Endothelial cell of umbilical vein (primary cell): Measurements from ENCODE around the gene SH3RF1. TPM values are rescaled to one million over a fixed set of nuclear protein-coding genes. Genes with fewer than 3 reads are reported as not detected.

Experiments
- BruUV-seq: library from RNA; stranded (reverse); fragments of 400-500 nt; replicated peaks from 2 replicates; lab custom pipeline; 2021; lab: Mats Ljungman, UMichigan
- CTCF ChIA-PET: fragments of 300-600, 350-600 bp; sonication (Branson Sonifier 250); formaldehyde crosslinking; loops from one replicate; lab custom pipeline; 2021; ENCODE audit warnings: antibody characterized with exemption, inconsistent platforms; lab: Charles Lee
- POLR2A ChIA-PET: fragments of 300-600, 350-600 bp; sonication (Branson Sonifier 250); formaldehyde crosslinking; loops from one replicate; lab custom pipeline; 2021; ENCODE audit warnings: antibody characterized with exemption, inconsistent platforms; lab: Charles Lee
- DNase-seq: peaks from one replicate; pipeline ENCODE4 v3.0.0-alpha.2; 2011; ENCODE audit warnings: low read depth, low spot score
- FAIRE-seq: peaks from 2 replicates; lab custom pipeline; 2011; peaks lifted over from hg19 to GRCh38; lab: Jason Lieb, UNC
- H2AFZ ChIP-seq: 2 replicates; pipeline ENCODE4 v1.6.0; 2012; ENCODE audit warnings: low read depth, low read length, control low read depth, inconsistent platforms
- H3K27ac ChIP-seq: 2 replicates; pipeline ENCODE4 v1.5.1; 2011; ENCODE audit warnings: low read depth, mild to moderate bottlenecking, control low read depth, low read length, moderate library complexity; ENCODE audit not compliant: insufficient read depth
- H3K27me3 ChIP-seq, 2 experiments: 2 replicates each; pipeline versions ENCODE4 v1.6.0 to v1.6.1; 2011; ENCODE audit warnings: low read length in 2 of 2, mixed read lengths in 1 of 2; ENCODE audit not compliant: control insufficient read depth in 2 of 2, insufficient read depth in 2 of 2
- H3K36me3 ChIP-seq, 2 experiments: 2 replicates in 1 of 2; 3 replicates in 1 of 2; pipeline ENCODE4 v1.5.1; 2011; ENCODE audit warnings: low read length in 2 of 2, mild to moderate bottlenecking in 1 of 2, moderate library complexity in 1 of 2; ENCODE audit not compliant: control insufficient read depth in 2 of 2, insufficient read depth in 2 of 2; ENCODE audit errors: extremely low read depth in 1 of 2
- H3K4me1 ChIP-seq: 3 replicates; pipeline ENCODE4 v1.5.1; 2011; ENCODE audit warnings: mild to moderate bottlenecking, low read length; ENCODE audit not compliant: control insufficient read depth, insufficient read depth; ENCODE audit errors: extremely low read depth
- H3K4me2 ChIP-seq: 2 replicates; pipeline ENCODE4 v1.6.1; 2011; ENCODE audit warnings: low read length, control low read depth, mixed read lengths; ENCODE audit not compliant: insufficient read depth
- H3K4me3 ChIP-seq, 3 experiments: fragments of 200-600 bp in 1 of 3; sonication (generic), shearing (Covaris generic) in 1 of 3; replicated peaks in 1 of 3; 2 replicates each; pipeline ENCODE4 v1.5.1; 2011 to 2016; ENCODE audit warnings: control low read depth in 3 of 3, low read length in 3 of 3, mild to moderate bottlenecking in 2 of 3, inconsistent platforms in 1 of 3, low read depth in 1 of 3, moderate library complexity in 1 of 3; ENCODE audit not compliant: insufficient read depth in 1 of 3
- H3K79me2 ChIP-seq: 2 replicates; pipeline ENCODE4 v1.6.0; 2012; ENCODE audit warnings: low read length, inconsistent platforms; ENCODE audit not compliant: control insufficient read depth, insufficient read depth
- H3K9ac ChIP-seq: replicated peaks from 2 replicates; pipeline ENCODE3; 2011; ENCODE audit warnings: low read length, control low read depth; ENCODE audit not compliant: insufficient read depth; ENCODE audit errors: extremely low read depth
- H3K9me1 ChIP-seq: replicated peaks from 3 replicates; pipeline ENCODE4 v1.6.0; 2011; ENCODE audit warnings: mild to moderate bottlenecking, low read length; ENCODE audit not compliant: control insufficient read depth, insufficient read depth; ENCODE audit errors: extremely low read depth
- H3K9me3 ChIP-seq: replicated peaks from 2 replicates; pipeline ENCODE4 v1.5.1; 2012; ENCODE audit warnings: low read length, inconsistent platforms; ENCODE audit not compliant: control insufficient read depth, insufficient read depth
- H4K20me1 ChIP-seq: replicated peaks from 2 replicates; pipeline ENCODE3; 2011; ENCODE audit warnings: mild to moderate bottlenecking, low read length; ENCODE audit not compliant: control insufficient read depth, insufficient read depth; ENCODE audit errors: extremely low read depth
- EZH2 ChIP-seq: IDR thresholded peaks from 2 replicates; pipeline ENCODE4 v1.6.1; 2012; ENCODE audit warnings: borderline replicate concordance, low read depth, mild to moderate bottlenecking, moderate library complexity, low read length, inconsistent platforms; ENCODE audit not compliant: severe bottlenecking
- FOS ChIP-seq: IDR thresholded peaks from 2 replicates; pipeline ENCODE4 v1.6.1; 2011; ENCODE audit warnings: mild to moderate bottlenecking, low read length, moderate library complexity, borderline replicate concordance; ENCODE audit not compliant: insufficient read depth
- GATA2 ChIP-seq: IDR thresholded peaks from 2 replicates; pipeline ENCODE4 v1.7.0; 2011; ENCODE audit warnings: low read depth, mild to moderate bottlenecking, moderate library complexity, mixed read lengths, low read length; ENCODE audit not compliant: insufficient read length, insufficient read depth
- JUN ChIP-seq: IDR thresholded peaks from 2 replicates; pipeline ENCODE4 v1.6.1; 2011; ENCODE audit warnings: borderline replicate concordance, low read depth; ENCODE audit not compliant: insufficient read length, insufficient read depth
- MAX ChIP-seq: IDR thresholded peaks from 2 replicates; pipeline ENCODE4 v1.6.1; 2011; ENCODE audit not compliant: insufficient read depth, insufficient read length
- MYC ChIP-seq: IDR thresholded peaks from one replicate; pipeline ENCODE4 v1.6.1; 2011; ENCODE audit warnings: mild to moderate bottlenecking, low read depth, low read length
- POLR2A ChIP-seq: IDR thresholded peaks from 2 replicates; pipeline ENCODE4 v1.6.1; 2012; ENCODE audit warnings: low read depth, mild to moderate bottlenecking, control low read depth, low read length
- POLR2AphosphoS5 ChIP-seq: IDR thresholded peaks from 2 replicates; pipeline ENCODE4 v1.6.1; 2012; ENCODE audit warnings: low read depth, mild to moderate bottlenecking, control low read depth, low read length, moderate library complexity; ENCODE audit not compliant: insufficient read depth
- dilution Hi-C: fragments of 300-500 bp; cut with MboI; formaldehyde crosslinking; loops from one replicate; pipeline ENCODE4 v1.15.0; 2019; ENCODE audit warnings: low sequenced_read_pairs; ENCODE audit not compliant: extremely low pct_ligation_motif_present
- intact Hi-C: fragments of 100-400 bp; cut with micrococcal nuclease; formaldehyde crosslinking; loops from one replicate; pipeline ENCODE4 v1.10.0; 2022
- polyA plus RNA-seq, 4 experiments: library from polyadenylated mRNA; depleted of rRNA in 3 of 4; stranded (reverse) in 3 of 4; unstranded in 1 of 4; fragments of >200 nt; gene quantifications; 2 replicates each; pipeline versions ENCODE4 v1.2.1 to v1.2.3, GENCODE V29; 2011 to 2012; ENCODE audit warnings: missing spikeins in 1 of 4
- total RNA-seq: library from RNA; stranded (reverse); gene quantifications from 2 replicates; pipeline ENCODE4 v1.2.3, GENCODE V29; 2021
- TF ChIP-seq, protein P1 (sequence below), 2 donors: IDR thresholded peaks; 1 replicate in 1 of 2; 2 replicates in 1 of 2; pipeline ENCODE4 v1.5.1; 2011; ENCODE audit warnings: low read length in 2 of 2, mild to moderate bottlenecking in 2 of 2, moderate library complexity in 2 of 2, control low read depth in 1 of 2, inconsistent platforms in 1 of 2, low read depth in 1 of 2; ENCODE audit not compliant: insufficient read depth in 1 of 2; ENCODE audit errors: extremely low read depth in 1 of 2

SH3RF1 gene
- total and polyA plus RNA-seq, 2 donors (not counting 3 experiments of a cell fraction or from before 2014, with no cell fraction given) = 16.2 to 24.9 TPM

- no TSS peak for BruUV-seq
- FAIRE-seq (no peak), DNase-seq (no peak)
- Histone ChIP-seq H3K9ac (no peak overlapping the region), H3K79me2 (peaks cover 6% of the 10 kb centered on the region), H3K36me3 (peaks cover 10 to 15% of the 10 kb centered on the region in 2 experiments), H3K4me2 (no peak overlapping the region), H3K27me3 (no peaks in the 10 kb centered on the region), H3K4me3 (no peak overlapping the region), H3K4me1 (peaks cover 32% of the 10 kb centered on the region), H4K20me1 (no peaks in the 10 kb centered on the region), H3K9me3 (no peaks in the 10 kb centered on the region), H3K9me1 (no peaks in the 10 kb centered on the region), H2AFZ (no peak overlapping the region), H3K27ac (peak overlapping the region; percentile 77)
- CTCF ChIA-PET = interaction anchor here (0.7 to 3.1 kb wide), 6 partner anchors 67 to 137 kb away, joined by 3 to 21 read pairs (median 10); partner anchors contain the start of gene CBR4
- intact Hi-C loops (loop anchor here (2.0 to 5.0 kb wide), 5 partner anchors 19 to 195 kb away; no protein-coding TSS in a partner anchor), dilution Hi-C loops (no loop called here)
- POLR2A ChIA-PET = no interaction called here
- TF ChIP-seq FOS (no peak), JUN (peak; percentile 8)
Measured at GRCh38 chr4:169117591-169118081, 153.1 kb downstream of the SH3RF1 start.

- peak overlapping the region; percentile 77 for H3K27ac ChIP-seq
- intact Hi-C loops (loop anchor here (1.0 to 5.0 kb wide), 7 partner anchors 18 to 196 kb away; no protein-coding TSS in a partner anchor), dilution Hi-C loops (no loop called here)
- peak overlapping the region; percentile 76 for H3K4me2 ChIP-seq
- no peaks in the 10 kb centered on the region for H3K27me3 ChIP-seq
- peaks cover 32% of the 10 kb centered on the region for H3K4me1 ChIP-seq
- no peak for FAIRE-seq
- no peak overlapping the region for H3K4me3 ChIP-seq
- no peaks in the 10 kb centered on the region for H3K9me1 ChIP-seq
- H3K9me3 ChIP-seq = no peaks in the 10 kb centered on the region
- H3K9ac ChIP-seq = peak overlapping the region; percentile 17
- TF ChIP-seq FOS (peak; percentile 67), POLR2A (no peak), POLR2AphosphoS5 (no peak), MAX (no peak), GATA2 (no peak), MYC (no peak), JUN (peak; percentile 6), EZH2 (no peak)
- TF ChIP-seq, protein P1, sequence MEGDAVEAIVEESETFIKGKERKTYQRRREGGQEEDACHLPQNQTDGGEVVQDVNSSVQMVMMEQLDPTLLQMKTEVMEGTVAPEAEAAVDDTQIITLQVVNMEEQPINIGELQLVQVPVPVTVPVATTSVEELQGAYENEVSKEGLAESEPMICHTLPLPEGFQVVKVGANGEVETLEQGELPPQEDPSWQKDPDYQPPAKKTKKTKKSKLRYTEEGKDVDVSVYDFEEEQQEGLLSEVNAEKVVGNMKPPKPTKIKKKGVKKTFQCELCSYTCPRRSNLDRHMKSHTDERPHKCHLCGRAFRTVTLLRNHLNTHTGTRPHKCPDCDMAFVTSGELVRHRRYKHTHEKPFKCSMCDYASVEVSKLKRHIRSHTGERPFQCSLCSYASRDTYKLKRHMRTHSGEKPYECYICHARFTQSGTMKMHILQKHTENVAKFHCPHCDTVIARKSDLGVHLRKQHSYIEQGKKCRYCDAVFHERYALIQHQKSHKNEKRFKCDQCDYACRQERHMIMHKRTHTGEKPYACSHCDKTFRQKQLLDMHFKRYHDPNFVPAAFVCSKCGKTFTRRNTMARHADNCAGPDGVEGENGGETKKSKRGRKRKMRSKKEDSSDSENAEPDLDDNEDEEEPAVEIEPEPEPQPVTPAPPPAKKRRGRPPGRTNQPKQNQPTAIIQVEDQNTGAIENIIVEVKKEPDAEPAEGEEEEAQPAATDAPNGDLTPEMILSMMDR (IDR thresholded peaks at IDR 0.05; ENCODE audit: extremely low read depth in 1 of 2, insufficient read depth in 1 of 2, low read depth in 1 of 2, low read length in 2 of 2) = no peak
- H3K79me2 ChIP-seq = peaks cover 6% of the 10 kb centered on the region
- no peaks in the 10 kb centered on the region for H4K20me1 ChIP-seq
- CTCF ChIA-PET = interaction anchor here (0.6 to 3.1 kb wide), 40 partner anchors 11 to 377 kb away, joined by 3 to 21 read pairs (median 4); partner anchors contain the start of gene CBR4
- no peak for DNase-seq
- BruUV-seq = TSS peak; percentile 74
- H2AFZ ChIP-seq = no peak overlapping the region
- POLR2A ChIA-PET = interaction anchor here (0.7 to 1.0 kb wide), 2 partner anchors 18 to 106 kb away, joined by 3 to 4 read pairs; partner anchors contain the start of gene CBR4
- peaks cover 7 to 10% of the 10 kb centered on the region in 2 experiments for H3K36me3 ChIP-seq
Measured at GRCh38 chr4:169116270-169116901, 154.4 kb downstream of the SH3RF1 start.
